ENCODE measurements around the gene MEX3D. TPM values are rescaled to one million over a fixed set of nuclear protein-coding genes. Genes with fewer than 3 reads are reported as not detected.

The MEX3D gene
- total RNA-seq, 1 experiment from 2014 or later, result 70.4 TPM

- no peak overlapping the region for H3K4ac ChIP-seq (ENCODE audit: low read depth, low read length)
- peak; percentile 98 for DNase-seq
- no peaks in the 10 kb centered on the region for H3K4me1 ChIP-seq (ENCODE audit: insufficient read depth, low read length)
- Mint-ChIP-seq H3K27ac (peak overlapping the region; percentile 95 to 99 (median 99); a peak in 6 of 7 replicates), H3K4me1 (peaks cover 13 to 20% of the 10 kb centered on the region in 2 experiments), H3K4me3 (peak overlapping the region; percentile 86 to 96), H3K27me3 (ENCODE audit: low read depth) (peaks cover 72% of the 10 kb centered on the region), H3K9me3 (peaks cover 0 to 4% of the 10 kb centered on the region in 2 experiments; a peak in 1 of 5 replicates), H3K36me3 (ENCODE audit: insufficient read depth in 1 of 3, low read depth in 3 of 3) (no peaks in the 10 kb centered on the region)
- no peak overlapping the region for H3T11ph ChIP-seq (ENCODE audit: low read length)
- no peak overlapping the region for H2BK20ac ChIP-seq (ENCODE audit: low read depth, low read length, poor library complexity, severe bottlenecking)
- H2BK15ac ChIP-seq (ENCODE audit: low read depth, low read length), result no peak overlapping the region
- H2AFZ ChIP-seq (ENCODE audit: low read length), result no peak overlapping the region
- H3K9ac ChIP-seq (ENCODE audit: extremely low read depth, insufficient read length, low read length), result no peak overlapping the region
- H3K27ac ChIP-seq (ENCODE audit: insufficient read length, low read depth, low read length), result no peak overlapping the region
- no peaks in the 10 kb centered on the region for H3K79me1 ChIP-seq (ENCODE audit: insufficient read depth, low read depth, low read length, poor library complexity, severe bottlenecking)
- H4K5ac ChIP-seq (ENCODE audit: insufficient read length, low read depth, low read length), result no peak overlapping the region
- no peak overlapping the region for H4K91ac ChIP-seq (ENCODE audit: insufficient read length, low read depth, low read length)
- peak overlapping the region; percentile 14 for H3K4me2 ChIP-seq (ENCODE audit: insufficient read depth, insufficient read length, low read length)
- peaks cover 11% of the 10 kb centered on the region for H3K23me2 ChIP-seq (ENCODE audit: insufficient read length, low read depth, low read length, poor library complexity, severe bottlenecking)
- no peak overlapping the region for H3K14ac ChIP-seq (ENCODE audit: insufficient read depth, low read length)
- no peak overlapping the region for H3K23ac ChIP-seq (ENCODE audit: insufficient read length, low read depth, low read length)
- H4K8ac ChIP-seq (replicated peaks; ENCODE audit: insufficient read length, low read depth, low read length), result no peak overlapping the region
- H2AK5ac ChIP-seq (ENCODE audit: insufficient read length, low read length), result no peak overlapping the region
- no peak overlapping the region for H2BK12ac ChIP-seq (ENCODE audit: insufficient read length, low read depth, low read length)
- no peak overlapping the region for H2BK5ac ChIP-seq (ENCODE audit: insufficient read length, low read length)
- no peak overlapping the region for H2BK120ac ChIP-seq (ENCODE audit: low read depth, low read length, poor library complexity, severe bottlenecking)
- H3K27me3 ChIP-seq (ENCODE audit: insufficient read depth, low read length), result no peaks in the 10 kb centered on the region; the same call in 1 of the 2 replicates
- H3K18ac ChIP-seq (ENCODE audit: insufficient read length, low read depth, low read length), result peak overlapping the region; percentile 61
- no peaks in the 10 kb centered on the region for H3K9me3 ChIP-seq (ENCODE audit: control insufficient read depth, low read depth, low read length)
- TF ChIP-seq CTCF (conservative IDR thresholded peaks at IDR 0.05), result no peak
- WGBS (ENCODE audit: extremely low coverage, insufficient read length, low lambda C conversion rate), result no CpG with 5 or more reads among the region's 46 CpGs
- H3K56ac ChIP-seq (ENCODE audit: insufficient read length, low read depth, low read length), result no peak overlapping the region
- H3K79me2 ChIP-seq (ENCODE audit: insufficient read depth, low read length), result no peaks in the 10 kb centered on the region
- no peaks in the 10 kb centered on the region for H4K20me1 ChIP-seq (ENCODE audit: control insufficient read depth, insufficient read depth, insufficient read length)
These were observed 60.2 kb downstream of the MEX3D start for GRCh38 chr19:1507763-1508506.
